Measurements from ENCODE around the gene PKP4. TPM values are rescaled to one million over a fixed set of nuclear protein-coding genes. Genes with fewer than 3 reads are reported as not detected.
A peak's percentile ranks its signal among the peaks of the same experiment; 100 is the strongest.

Gene PKP4
- total RNA-seq, 1 experiment from 2014 or later = 55.2 TPM

- Histone ChIP-seq H3K4me3 (replicated peaks in 1 of 2; ENCODE audit: low read depth in 1 of 2, low read length in 2 of 2) (no peak overlapping the region), H3K9ac (ENCODE audit: low read length) (no peak overlapping the region), H3K9me3 (ENCODE audit: control insufficient read depth in 1 of 2, insufficient read depth in 1 of 2, low read depth in 1 of 2, low read length in 2 of 2) (no peaks in the 10 kb centered on the region), H3K4me2 (ENCODE audit: low read length) (no peak overlapping the region), H3K79me2 (ENCODE audit: insufficient read depth, low read length) (no peaks in the 10 kb centered on the region), H3K4me1 (ENCODE audit: control insufficient read depth in 1 of 2, insufficient read depth in 2 of 2, low read length in 2 of 2) (no peaks in the 10 kb centered on the region), H4K20me1 (ENCODE audit: insufficient read depth) (no peaks in the 10 kb centered on the region), H3K27ac (ENCODE audit: low read depth, low read length) (no peak overlapping the region), H3K9me2 (ENCODE audit: insufficient read depth) (no peaks in the 10 kb centered on the region), H3K36me3 (ENCODE audit: control insufficient read depth in 1 of 2, insufficient read depth in 2 of 2, low read length in 2 of 2) (no peaks in the 10 kb centered on the region), H3K27me3 (ENCODE audit: insufficient read depth, low read length) (no peaks in the 10 kb centered on the region), H2AFZ (ENCODE audit: low read depth, low read length, poor library complexity, severe bottlenecking) (no peak overlapping the region)
- TF ChIP-seq SIN3A (IDR thresholded peaks at IDR 0.05; ENCODE audit: low read depth) = no peak
- TF ChIP-seq POLR2A (IDR thresholded peaks at IDR 0.05; ENCODE audit: borderline replicate concordance, extremely low read depth, insufficient read depth, insufficient read length) = no peak
- no peak for TF ChIP-seq JUND (IDR thresholded peaks at IDR 0.05)
- TF ChIP-seq SP1 (IDR thresholded peaks at IDR 0.05; ENCODE audit: low read depth) = no peak
- no peak for TF ChIP-seq TCF7L2 (IDR thresholded peaks at IDR 0.05; ENCODE audit: borderline replicate concordance, extremely low read depth, insufficient read depth, insufficient read length)
- TF ChIP-seq ZFX (IDR thresholded peaks at IDR 0.05) = no peak
- TF ChIP-seq, protein P1, sequence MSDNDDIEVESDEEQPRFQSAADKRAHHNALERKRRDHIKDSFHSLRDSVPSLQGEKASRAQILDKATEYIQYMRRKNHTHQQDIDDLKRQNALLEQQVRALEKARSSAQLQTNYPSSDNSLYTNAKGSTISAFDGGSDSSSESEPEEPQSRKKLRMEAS (IDR thresholded peaks at IDR 0.05) = no peak
- no peak for TF ChIP-seq FOSL1 (IDR thresholded peaks at IDR 0.05; ENCODE audit: low read depth)
- TF ChIP-seq CEBPB (IDR thresholded peaks at IDR 0.05; ENCODE audit: low read depth) = no peak
- TF ChIP-seq EZH2 (IDR thresholded peaks at IDR 0.05) = no peak
- ATAC-seq = no peak
- ChIA-PET CTCF (interaction anchor here (1.4 kb wide), 1 partner anchor 104 kb away, joined by 3 read pairs; no protein-coding TSS in a partner anchor), RAD21 (ENCODE audit: low non-redundant PET in 1 of 2, low total read pairs in 2 of 2, uncharacterized antibody in 2 of 2, unreplicated experiment in 2 of 2) (no interaction called here), POLR2A (no interaction called here)
- BruUV-seq (replicated peaks) = no TSS peak
- no peak for DNase-seq (ENCODE audit: low read depth, low spot score)
- intact Hi-C loops (cut with micrococcal nuclease) = no loop called here
These were observed 193.1 kb downstream of the PKP4 start for GRCh38 chr2:158649846-158650245.

DNA sequence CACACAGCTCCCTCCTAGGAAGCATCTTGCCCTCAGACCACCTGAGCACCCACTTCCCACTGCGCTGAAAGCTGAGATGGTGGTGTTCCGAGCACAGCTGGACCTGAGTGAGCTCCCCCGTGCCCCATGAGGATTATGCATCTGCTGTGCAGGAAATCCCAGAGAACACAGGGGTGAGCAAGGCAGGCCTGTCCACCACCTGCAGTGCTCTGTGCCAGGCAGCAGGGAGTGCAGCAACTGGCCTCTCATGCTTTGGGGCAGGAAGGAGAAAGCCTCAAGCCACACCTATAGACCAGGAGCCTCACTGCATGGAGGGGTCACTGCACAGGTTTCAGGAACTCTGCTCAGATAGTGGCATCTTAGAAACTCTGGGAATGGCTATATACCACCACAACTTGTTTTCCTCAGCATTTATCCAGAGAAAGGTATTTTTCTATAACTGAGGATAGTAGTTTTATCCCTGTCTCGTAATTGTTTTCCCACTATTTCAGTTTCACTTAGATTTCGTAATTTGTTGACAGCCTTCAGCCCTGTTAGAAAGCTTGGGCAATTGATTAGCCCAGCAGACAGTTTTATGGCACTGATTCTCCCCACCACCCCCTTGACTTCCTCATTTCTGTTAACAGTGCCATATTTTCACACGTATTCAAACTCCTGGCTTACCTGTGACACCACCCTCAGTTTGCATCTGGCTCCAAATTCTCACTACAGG lies 194.1 kb downstream of the PKP4 start:
- ATAC-seq = peak; percentile 62
- H3K79me2 ChIP-seq (ENCODE audit: insufficient read depth, low read length) = no peaks in the 10 kb centered on the region
- no peak overlapping the region for H2AFZ ChIP-seq (ENCODE audit: low read depth, low read length, poor library complexity, severe bottlenecking)
- TF ChIP-seq EGR1 (IDR thresholded peaks at IDR 0.05; ENCODE audit: low read depth) (no peak), CBX3 (IDR thresholded peaks at IDR 0.05; ENCODE audit: low read depth) (no peak), ZFX (IDR thresholded peaks at IDR 0.05) (no peak), ELF1 (IDR thresholded peaks at IDR 0.05; ENCODE audit: borderline replicate concordance, low read depth) (no peak), SP1 (IDR thresholded peaks at IDR 0.05; ENCODE audit: low read depth) (no peak), SRF (IDR thresholded peaks at IDR 0.05; ENCODE audit: low read depth) (no peak), ZNF274 (IDR thresholded peaks at IDR 0.05; ENCODE audit: low read depth, low read length) (no peak), EZH2phosphoT487 (IDR thresholded peaks at IDR 0.05; ENCODE audit: borderline replicate concordance) (no peak), YY1 (IDR thresholded peaks at IDR 0.05; ENCODE audit: extremely low read depth, insufficient replicate concordance, low read depth, low read length) (no peak), TCF7L2 (IDR thresholded peaks at IDR 0.05; ENCODE audit: borderline replicate concordance, extremely low read depth, insufficient read depth, insufficient read length) (no peak), POLR2AphosphoS5 (IDR thresholded peaks at IDR 0.05; ENCODE audit: low read depth, low read length) (no peak), RAD21 (IDR thresholded peaks at IDR 0.05; ENCODE audit: low read depth) (no peak)
- TF ChIP-seq, protein P1 (IDR thresholded peaks at IDR 0.05) = no peak
- BruUV-seq (replicated peaks) = no TSS peak
- H3K27ac ChIP-seq (ENCODE audit: low read depth, low read length) = no peak overlapping the region
- intact Hi-C loops (cut with micrococcal nuclease) = no loop called here
- no peaks in the 10 kb centered on the region for H3K36me3 ChIP-seq (ENCODE audit: control insufficient read depth in 1 of 2, insufficient read depth in 2 of 2, low read length in 2 of 2)
- H3K4me2 ChIP-seq (ENCODE audit: low read length) = no peak overlapping the region
- H3K9me2 ChIP-seq (ENCODE audit: insufficient read depth) = no peaks in the 10 kb centered on the region
- ChIA-PET CTCF (interaction anchor here (1.4 kb wide), 1 partner anchor 103 kb away, joined by 3 read pairs; no protein-coding TSS in a partner anchor), RAD21 (ENCODE audit: low non-redundant PET in 1 of 2, low total read pairs in 2 of 2, uncharacterized antibody in 2 of 2, unreplicated experiment in 2 of 2) (no interaction called here), POLR2A (no interaction called here)
- H3K9ac ChIP-seq (ENCODE audit: low read length) = no peak overlapping the region
- no peak overlapping the region for H3K4me3 ChIP-seq (replicated peaks in 1 of 2; ENCODE audit: low read depth in 1 of 2, low read length in 2 of 2)
- no peaks in the 10 kb centered on the region for H3K4me1 ChIP-seq (ENCODE audit: control insufficient read depth in 1 of 2, insufficient read depth in 2 of 2, low read length in 2 of 2)
- H3K27me3 ChIP-seq (ENCODE audit: insufficient read depth, low read length) = no peaks in the 10 kb centered on the region
- no peaks in the 10 kb centered on the region for H4K20me1 ChIP-seq (ENCODE audit: insufficient read depth)
- DNase-seq (ENCODE audit: low read depth, low spot score) = no peak
- no peaks in the 10 kb centered on the region for H3K9me3 ChIP-seq (ENCODE audit: control insufficient read depth in 1 of 2, insufficient read depth in 1 of 2, low read depth in 1 of 2, low read length in 2 of 2)

All from HCT116 (cell line).